OCI-LY7 (cell line): ENCODE measurements around the gene SBNO1. TPM values are rescaled to one million over a fixed set of nuclear protein-coding genes. Genes with fewer than 3 reads are reported as not detected.

ENCODE experiments used
- BruUV-seq: library from RNA; stranded (reverse); fragments of 400-500 nt; replicated peaks from 2 replicates; lab custom pipeline; 2021; lab: Mats Ljungman, UMichigan
- CTCF ChIA-PET: fragments of 300-600 bp; sonication (Branson Sonifier 250); formaldehyde crosslinking; loops from one replicate; lab custom pipeline; 2022; ENCODE audit warnings: antibody characterized with exemption; ENCODE audit not compliant: unreplicated experiment; lab: Charles Lee
- POLR2A ChIA-PET: fragments of 300-600 bp; sonication (Branson Sonifier 250); formaldehyde crosslinking; loops from one replicate; lab custom pipeline; 2022; ENCODE audit warnings: antibody characterized with exemption; lab: Charles Lee
- DNase-seq: peaks from one replicate; pipeline ENCODE4 v3.0.0-alpha.2; 2015; ENCODE audit warnings: low spot score
- H2AFZ ChIP-seq: fragments of 200-600 bp; sonication (generic), shearing (Covaris generic); 2 replicates; pipeline ENCODE4 v1.6.1; 2014; ENCODE audit warnings: mild to moderate bottlenecking, antibody characterized with exemption, low read length, moderate library complexity
- H3K27ac ChIP-seq: fragments of 200-600 bp; sonication (generic); 2 replicates; pipeline ENCODE4 v1.5.1; 2014; ENCODE audit warnings: mixed run types, low read depth, mild to moderate bottlenecking, moderate library complexity, low read length, inconsistent platforms; ENCODE audit not compliant: poor library complexity, severe bottlenecking
- H3K36me3 ChIP-seq: fragments of 200-600 bp; sonication (generic); 2 replicates; pipeline ENCODE4 v1.6.1; 2014; ENCODE audit warnings: mild to moderate bottlenecking, antibody characterized with exemption, low read length, moderate library complexity, mixed read lengths; ENCODE audit not compliant: insufficient read depth
- H3K4me1 ChIP-seq: fragments of 200-600 bp; sonication (generic); 2 replicates; pipeline ENCODE4 v1.5.1; 2014; ENCODE audit warnings: mild to moderate bottlenecking, low read length; ENCODE audit not compliant: insufficient read depth, poor library complexity, severe bottlenecking
- H3K4me2 ChIP-seq: fragments of 200-600 bp; sonication (generic); 2 replicates; pipeline ENCODE4 v1.6.1; 2014; ENCODE audit warnings: mild to moderate bottlenecking, low read length
- H3K4me3 ChIP-seq: fragments of 200-600 bp; sonication (generic); 2 replicates; pipeline ENCODE4 v1.5.1; 2014; ENCODE audit warnings: mild to moderate bottlenecking, low read depth, low read length; ENCODE audit not compliant: poor library complexity, severe bottlenecking
- H3K79me2 ChIP-seq: fragments of 200-600 bp; sonication (generic); 2 replicates; pipeline ENCODE4 v1.6.1; 2016; ENCODE audit warnings: low read depth, mild to moderate bottlenecking, low read length, moderate library complexity, mixed read lengths; ENCODE audit not compliant: insufficient read depth
- H3K9me2 ChIP-seq: fragments of 200-600 bp; sonication (generic); 2 replicates; pipeline ENCODE4 v1.6.1; 2016; ENCODE audit warnings: mild to moderate bottlenecking, low read length, mixed read lengths; ENCODE audit not compliant: insufficient read depth
- H3K9me3 ChIP-seq: fragments of 200-600 bp; sonication (generic); 2 replicates; pipeline ENCODE4 v1.6.1; 2014; ENCODE audit warnings: mild to moderate bottlenecking, mixed run types, low read length, mixed read lengths
- H4K20me1 ChIP-seq: fragments of 200-600 bp; sonication (generic); 2 replicates; pipeline ENCODE4 v1.6.1; 2014; ENCODE audit warnings: mild to moderate bottlenecking, antibody characterized with exemption, low read length, moderate library complexity, mixed read lengths; ENCODE audit not compliant: insufficient read depth
- CTCF ChIP-seq: fragments of 200-600 bp; sonication (generic); conservative IDR thresholded peaks from 2 replicates; pipeline ENCODE4 v1.5.1; 2014; ENCODE audit warnings: mild to moderate bottlenecking, antibody characterized with exemption, low read length, moderate library complexity, mixed read lengths
- EZH2phosphoT487 ChIP-seq: fragments of 200-600 bp; sonication (generic); IDR thresholded peaks from 2 replicates; pipeline ENCODE4 v1.6.1; 2018; ENCODE audit warnings: low read depth, borderline replicate concordance, mild to moderate bottlenecking, mixed run types, antibody characterized with exemption, low read length, moderate library complexity, mixed read lengths
- intact Hi-C: fragments of 100-400 bp; cut with micrococcal nuclease; formaldehyde crosslinking; loops from one replicate; pipeline ENCODE4 v1.10.0; 2022; ENCODE audit not compliant: unreplicated experiment
- total RNA-seq, 2 experiments: library from RNA; depleted of rRNA in 1 of 2; stranded (reverse); fragments of >200 nt in 1 of 2; shearing (Covaris generic) in 1 of 2; gene quantifications; 2 replicates each; pipeline ENCODE4 v1.2.3, GENCODE V29; 2014 to 2022

The SBNO1 gene
- total RNA-seq, 2 experiments from 2014 or later: 23.7 to 57.3 TPM

- TF ChIP-seq CTCF: no peak
- TF ChIP-seq EZH2phosphoT487: no peak
- ChIA-PET CTCF (no interaction called here), POLR2A (no interaction called here)
- BruUV-seq: no TSS peak
- no peak overlapping the region for H2AFZ ChIP-seq
- H3K9me2 ChIP-seq: no peaks in the 10 kb centered on the region
- intact Hi-C loops: no loop called here
- H3K79me2 ChIP-seq: peaks cover 9% of the 10 kb centered on the region; the same call in 1 of the 2 replicates
- peaks cover 91% of the 10 kb centered on the region for H3K36me3 ChIP-seq
- no peak for DNase-seq
- no peak overlapping the region for H3K4me2 ChIP-seq
- H3K27ac ChIP-seq: no peak overlapping the region
- H3K4me1 ChIP-seq: no peaks in the 10 kb centered on the region
- no peak overlapping the region for H3K4me3 ChIP-seq
- no peaks in the 10 kb centered on the region for H3K9me3 ChIP-seq
- no peaks in the 10 kb centered on the region for H4K20me1 ChIP-seq
Measured at GRCh38 chr12:123398550-123399254, 34.1 kb upstream of the SBNO1 start.

- Histone ChIP-seq H3K4me3 (no peak overlapping the region), H3K27ac (no peak overlapping the region), H3K4me2 (no peak overlapping the region), H3K79me2 (peaks cover 9% of the 10 kb centered on the region; the same call in 1 of the 2 replicates), H3K9me2 (no peaks in the 10 kb centered on the region), H3K36me3 (peaks cover 91% of the 10 kb centered on the region), H3K4me1 (no peaks in the 10 kb centered on the region), H3K9me3 (no peaks in the 10 kb centered on the region), H2AFZ (no peak overlapping the region), H4K20me1 (no peaks in the 10 kb centered on the region)
- CTCF ChIA-PET: no interaction called here
- POLR2A ChIA-PET: no interaction called here
- intact Hi-C loops: no loop called here
- BruUV-seq: no TSS peak
- no peak for TF ChIP-seq EZH2phosphoT487
- TF ChIP-seq CTCF: no peak
- no peak for DNase-seq
Measured at GRCh38 chr12:123398177-123398549, 33.5 kb upstream of the SBNO1 start.

GRCh38 chr12:123397400-123397799 lies 32.8 kb upstream of the SBNO1 start:
- ChIA-PET CTCF (no interaction called here), POLR2A (interaction anchor here (0.7 kb wide), 1 partner anchor 13 kb away, joined by 9 read pairs; no protein-coding TSS in a partner anchor)
- intact Hi-C loops: no loop called here

More at GRCh38 chr12:123397400-123397799, 32.8 kb upstream of the SBNO1 start:
- H4K20me1 ChIP-seq: no peaks in the 10 kb centered on the region
- DNase-seq: no peak
- no peak overlapping the region for H3K27ac ChIP-seq
- no peaks in the 10 kb centered on the region for H3K4me1 ChIP-seq
- H3K36me3 ChIP-seq: peaks cover 91% of the 10 kb centered on the region
- peaks cover 9% of the 10 kb centered on the region; the same call in 1 of the 2 replicates for H3K79me2 ChIP-seq
- no TSS peak for BruUV-seq
- no peak for TF ChIP-seq CTCF
- TF ChIP-seq EZH2phosphoT487: no peak
- no peak overlapping the region for H3K4me2 ChIP-seq
- no peaks in the 10 kb centered on the region for H3K9me3 ChIP-seq
- no peaks in the 10 kb centered on the region for H3K9me2 ChIP-seq
- H3K4me3 ChIP-seq: no peak overlapping the region
- no peak overlapping the region for H2AFZ ChIP-seq
